ENCODE measurements around the gene RNF26. TPM values are rescaled to one million over a fixed set of nuclear protein-coding genes. Genes with fewer than 3 reads are reported as not detected.

The RNF26 gene
- total RNA-seq, 3 donors from 2014 or later = 18.6 to 20.7 (median 18.9) TPM

GRCh38 chr11:119337581-119338317 lies 3.4 kb downstream of the RNF26 start:
- peaks cover 26% of the 10 kb centered on the region for H3K27me3 Mint-ChIP-seq (ENCODE audit: low read depth)
- peaks cover 43% of the 10 kb centered on the region for H3K4me1 Mint-ChIP-seq (ENCODE audit: low read depth)
- ATAC-seq = no peak
- no peaks in the 10 kb centered on the region for H3K9me3 Mint-ChIP-seq
- no peak overlapping the region for H3K4me3 Mint-ChIP-seq
- peaks cover 2% of the 10 kb centered on the region for H3K36me3 Mint-ChIP-seq (ENCODE audit: insufficient read depth)
- DNase-seq = no peak

- peaks cover 30% of the 10 kb centered on the region for H3K27me3 Mint-ChIP-seq (ENCODE audit: low read depth)
- peak; percentile 41 to 43 for ATAC-seq
These were observed 4.1 kb downstream of the RNF26 start for GRCh38 chr11:119338318-119338890.

GRCh38 chr11:119338965-119339588 lies 4.8 kb downstream of the RNF26 start:
- Mint-ChIP-seq H3K27me3 (ENCODE audit: low read depth) (peaks cover 33% of the 10 kb centered on the region), H3K36me3 (ENCODE audit: insufficient read depth) (peaks cover 2% of the 10 kb centered on the region), H3K4me3 (no peak overlapping the region), H3K4me1 (ENCODE audit: low read depth) (peaks cover 41% of the 10 kb centered on the region), H3K9me3 (no peaks in the 10 kb centered on the region)
- DNase-seq = no peak
- ATAC-seq = no peak

More at GRCh38 chr11:119338318-119338890, 4.1 kb downstream of the RNF26 start:
- no peaks in the 10 kb centered on the region for H3K9me3 Mint-ChIP-seq
- peak; percentile 61 for DNase-seq
- H3K36me3 Mint-ChIP-seq (ENCODE audit: insufficient read depth) = peaks cover 2% of the 10 kb centered on the region
- H3K4me1 Mint-ChIP-seq (ENCODE audit: low read depth) = peaks cover 43% of the 10 kb centered on the region
- H3K4me3 Mint-ChIP-seq = no peak overlapping the region

GRCh38 chr11:119339589-119340334 lies 5.4 kb downstream of the RNF26 start:
- no peaks in the 10 kb centered on the region for H3K9me3 Mint-ChIP-seq
- DNase-seq (no peak), ATAC-seq (peak; percentile 8 to 18)
- peaks cover 39% of the 10 kb centered on the region for H3K4me1 Mint-ChIP-seq (ENCODE audit: low read depth)
- H3K27me3 Mint-ChIP-seq (ENCODE audit: low read depth) = peaks cover 36% of the 10 kb centered on the region
- H3K36me3 Mint-ChIP-seq (ENCODE audit: insufficient read depth) = peaks cover 2% of the 10 kb centered on the region
- H3K4me3 Mint-ChIP-seq = no peak overlapping the region

GRCh38 chr11:119340335-119341221 lies 6.3 kb downstream of the RNF26 start, which contains the start of gene C1QTNF5:
TSS of gene C1QTNF5 (minus strand) at chr11:119340883. CDS start at chr11:119340397, 486 bp downstream.
- H3K4me1 Mint-ChIP-seq (ENCODE audit: low read depth) = peaks cover 31% of the 10 kb centered on the region
- DNase-seq (no peak), ATAC-seq (peak in 1 of 2 donors; percentile 8)
- peaks cover 2% of the 10 kb centered on the region for H3K36me3 Mint-ChIP-seq (ENCODE audit: insufficient read depth)
- H3K9me3 Mint-ChIP-seq = no peaks in the 10 kb centered on the region
- peaks cover 37% of the 10 kb centered on the region for H3K27me3 Mint-ChIP-seq (ENCODE audit: low read depth)
- H3K4me3 Mint-ChIP-seq = peak within 1 kb of the TSS; percentile 42

- H3K27me3 Mint-ChIP-seq (ENCODE audit: low read depth) = peaks cover 37% of the 10 kb centered on the region
- H3K4me1 Mint-ChIP-seq (ENCODE audit: low read depth) = peaks cover 24% of the 10 kb centered on the region
- ATAC-seq (no peak), DNase-seq (no peak)
- H3K9me3 Mint-ChIP-seq = no peaks in the 10 kb centered on the region
- no peaks in the 10 kb centered on the region for H3K36me3 Mint-ChIP-seq (ENCODE audit: insufficient read depth)
- H3K4me3 Mint-ChIP-seq = no peak overlapping the region
These were observed 7.1 kb downstream of the RNF26 start for GRCh38 chr11:119341222-119342022.

- DNase-seq (no peak), ATAC-seq (no peak)
- peaks cover 41% of the 10 kb centered on the region for H3K27me3 Mint-ChIP-seq (ENCODE audit: low read depth)
- H3K36me3 Mint-ChIP-seq (ENCODE audit: insufficient read depth) = no peaks in the 10 kb centered on the region
- H3K4me1 Mint-ChIP-seq (ENCODE audit: low read depth) = peaks cover 23% of the 10 kb centered on the region
- H3K4me3 Mint-ChIP-seq = no peak overlapping the region
- H3K9me3 Mint-ChIP-seq = no peaks in the 10 kb centered on the region
These were observed 7.6 kb downstream of the RNF26 start for GRCh38 chr11:119342023-119342300.

GRCh38 chr11:119342362-119343130 lies 8.2 kb downstream of the RNF26 start:
- H3K36me3 Mint-ChIP-seq (ENCODE audit: insufficient read depth) = no peaks in the 10 kb centered on the region
- DNase-seq = no peak
- H3K9me3 Mint-ChIP-seq = no peaks in the 10 kb centered on the region
- peaks cover 20% of the 10 kb centered on the region for H3K4me1 Mint-ChIP-seq (ENCODE audit: low read depth)
- ATAC-seq = no peak
- no peak overlapping the region for H3K4me3 Mint-ChIP-seq
- peaks cover 41% of the 10 kb centered on the region for H3K27me3 Mint-ChIP-seq (ENCODE audit: low read depth)

GRCh38 chr11:119343726-119344125 lies 9.4 kb downstream of the RNF26 start:
- H3K27me3 Mint-ChIP-seq (ENCODE audit: low read depth) = peaks cover 42% of the 10 kb centered on the region
- DNase-seq (no peak), ATAC-seq (no peak)
- H3K9me3 Mint-ChIP-seq = no peaks in the 10 kb centered on the region
- H3K36me3 Mint-ChIP-seq (ENCODE audit: insufficient read depth) = no peaks in the 10 kb centered on the region
- no peak overlapping the region for H3K4me3 Mint-ChIP-seq
- peaks cover 15% of the 10 kb centered on the region for H3K4me1 Mint-ChIP-seq (ENCODE audit: low read depth)

GRCh38 chr11:119344291-119345010 lies 10.1 kb downstream of the RNF26 start:
- peaks cover 35% of the 10 kb centered on the region for H3K27me3 Mint-ChIP-seq (ENCODE audit: low read depth)
- no peak overlapping the region for H3K4me3 Mint-ChIP-seq
- peaks cover 8% of the 10 kb centered on the region for H3K4me1 Mint-ChIP-seq (ENCODE audit: low read depth)
- no peak for ATAC-seq
- H3K36me3 Mint-ChIP-seq (ENCODE audit: insufficient read depth) = no peaks in the 10 kb centered on the region
- H3K9me3 Mint-ChIP-seq = no peaks in the 10 kb centered on the region
- no peak for DNase-seq

- H3K27me3 Mint-ChIP-seq (ENCODE audit: low read depth) = peaks cover 34% of the 10 kb centered on the region
- ATAC-seq (no peak), DNase-seq (no peak)
- H3K4me1 Mint-ChIP-seq (ENCODE audit: low read depth) = peaks cover 13% of the 10 kb centered on the region
- H3K9me3 Mint-ChIP-seq = no peaks in the 10 kb centered on the region
- H3K4me3 Mint-ChIP-seq = no peak overlapping the region
- no peaks in the 10 kb centered on the region for H3K36me3 Mint-ChIP-seq (ENCODE audit: insufficient read depth)
These were observed 11.4 kb downstream of the RNF26 start for GRCh38 chr11:119345685-119346084.

GRCh38 chr11:119346605-119347004 lies 12.3 kb downstream of the RNF26 start, which contains the start of gene MFRP:
TSS of gene MFRP (minus strand) at chr11:119346705. CDS start at chr11:119346513, 192 bp downstream.
- no peak within 1 kb of the TSS for H3K4me3 Mint-ChIP-seq
- DNase-seq = no peak
- H3K36me3 Mint-ChIP-seq (ENCODE audit: insufficient read depth) = no peaks in the 10 kb centered on the region
- peaks cover 30% of the 10 kb centered on the region for H3K27me3 Mint-ChIP-seq (ENCODE audit: low read depth)
- H3K9me3 Mint-ChIP-seq = no peaks in the 10 kb centered on the region
- no peak for ATAC-seq
- peaks cover 6% of the 10 kb centered on the region for H3K4me1 Mint-ChIP-seq (ENCODE audit: low read depth)
